Measurements from ENCODE around the gene AGPAT2.

Gene AGPAT2

GRCh38 chr9:136661641-136662325, 25.5 kb downstream of the AGPAT2 start:
- no peak for DNase-seq (ENCODE audit: low read depth)

DNA sequence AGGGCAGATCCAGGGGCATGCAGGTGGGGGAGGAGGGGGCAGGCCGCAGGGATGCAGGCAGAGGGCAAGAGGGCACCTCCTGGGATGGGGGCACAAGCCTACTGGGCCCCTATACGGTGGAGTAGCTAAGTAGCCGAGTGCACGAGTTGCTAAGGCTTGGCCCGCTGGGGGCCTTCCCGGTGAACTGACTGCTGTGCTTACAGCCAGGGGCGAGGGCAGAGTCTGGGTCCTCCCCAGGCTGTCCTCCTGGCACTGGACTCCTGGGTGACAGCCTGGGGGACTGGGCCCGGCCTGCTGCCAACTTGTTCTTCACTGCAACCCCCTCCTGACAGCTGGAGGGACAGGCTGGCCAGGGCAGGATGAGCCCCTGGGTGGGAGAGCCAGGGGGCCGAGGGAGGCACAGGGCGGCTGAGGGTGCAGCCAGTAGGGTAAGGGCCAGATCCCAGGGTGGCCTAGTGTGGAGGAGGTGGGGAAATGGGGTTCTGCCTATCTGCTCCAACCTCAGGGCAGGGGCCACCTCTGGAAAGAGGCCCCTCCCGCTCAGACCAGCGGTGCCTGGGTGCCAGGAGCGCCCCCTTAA, 26.2 kb downstream of the AGPAT2 start:
- DNase-seq (ENCODE audit: low read depth): no peak

DNA sequence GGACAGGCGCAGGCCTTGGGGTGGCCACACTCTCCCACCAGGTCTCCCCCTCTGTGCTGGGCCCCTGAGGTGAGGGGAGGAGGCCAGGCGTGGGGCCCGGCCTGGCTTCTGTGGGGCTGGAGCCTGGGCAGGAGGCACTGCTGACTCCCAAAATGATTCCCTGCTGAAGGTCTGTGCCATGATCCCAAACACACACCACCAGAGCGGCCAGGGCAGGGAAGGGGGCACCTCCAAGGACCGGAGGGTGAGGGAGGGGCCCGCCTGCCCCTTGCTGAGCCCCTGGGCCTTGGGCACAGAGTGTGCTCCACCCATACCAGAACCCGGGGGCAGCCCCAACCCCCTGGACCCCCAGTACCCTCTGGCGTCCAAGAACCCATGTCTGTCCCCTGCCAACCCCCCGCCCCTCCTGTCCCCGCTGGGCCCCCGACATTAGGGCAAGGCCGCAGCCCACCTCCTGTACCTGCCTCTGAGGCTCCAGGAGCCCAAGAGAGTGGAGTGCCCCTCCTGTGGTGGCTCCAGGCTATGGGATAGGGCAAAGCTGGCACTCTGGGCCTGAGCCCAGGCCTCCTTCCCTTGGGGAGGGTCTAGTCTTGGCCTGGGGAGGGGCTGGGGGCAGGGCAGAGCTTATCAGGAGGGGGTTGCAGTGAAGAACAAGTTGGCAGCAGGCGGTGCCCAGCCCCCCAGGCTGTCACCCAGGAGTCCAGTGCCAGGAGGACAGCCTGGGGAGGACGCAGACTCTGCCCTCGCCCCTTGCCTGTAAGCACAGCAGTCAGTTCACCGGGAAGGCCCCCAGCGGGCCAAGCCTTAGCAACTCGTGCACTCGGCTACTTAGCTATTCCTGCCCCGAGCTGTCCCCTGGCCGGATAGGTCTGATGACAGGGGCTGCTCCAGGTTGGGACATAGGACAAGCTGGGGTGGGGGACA, 27.1 kb downstream of the AGPAT2 start:
- no peak for DNase-seq (ENCODE audit: low read depth)

GRCh38 chr9:136658849-136659535, 28.3 kb downstream of the AGPAT2 start:
- DNase-seq (ENCODE audit: low read depth): no peak

- no peak for DNase-seq (ENCODE audit: low read depth)
These were observed 29.0 kb downstream of the AGPAT2 start for GRCh38 chr9:136657974-136658848.

- DNase-seq (ENCODE audit: low read depth): no peak
These were observed 30.3 kb downstream of the AGPAT2 start for GRCh38 chr9:136656795-136657611.

GRCh38 chr9:136656183-136656738, 31.0 kb downstream of the AGPAT2 start:
- no peak for DNase-seq (ENCODE audit: low read depth)

DNA sequence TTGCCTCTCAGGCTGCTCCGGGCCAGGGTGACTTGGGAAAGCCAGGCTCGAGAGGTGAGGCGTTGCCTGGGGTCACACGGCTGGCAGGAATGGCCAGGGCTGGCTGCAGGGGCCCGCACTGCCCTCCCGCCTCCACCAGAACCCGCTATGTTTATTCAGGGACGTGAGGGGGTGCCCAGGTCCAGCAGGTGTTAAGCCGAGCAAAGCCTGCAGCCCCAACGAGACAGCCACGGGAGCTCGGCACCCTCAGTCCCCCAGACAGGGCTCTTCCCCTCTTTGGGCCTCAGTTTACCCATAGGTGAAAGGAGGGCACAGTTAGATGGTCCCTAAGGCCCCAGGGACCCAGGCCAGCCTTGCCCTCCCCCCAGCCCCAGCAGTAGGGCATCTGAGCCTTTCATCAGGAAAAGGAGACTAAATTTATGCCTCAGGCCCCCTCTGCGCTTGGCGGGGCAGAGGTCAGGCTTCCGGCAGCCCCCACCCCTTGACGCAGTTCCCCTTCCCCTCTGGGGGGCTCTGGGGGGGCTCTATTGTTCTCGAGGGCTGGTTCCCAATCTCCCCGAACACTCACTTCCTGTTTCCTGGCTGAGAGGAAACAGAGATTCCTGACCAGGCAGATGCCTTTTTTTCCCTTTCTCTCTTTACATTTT, 31.6 kb downstream of the AGPAT2 start:
- no peak for DNase-seq (ENCODE audit: low read depth)

- DNase-seq (ENCODE audit: low read depth): no peak
These were observed 32.3 kb downstream of the AGPAT2 start for GRCh38 chr9:136654820-136655535.

GRCh38 chr9:136653323-136654079, 33.8 kb downstream of the AGPAT2 start:
- no peak for DNase-seq (ENCODE audit: low read depth)

- DNase-seq (ENCODE audit: low read depth): no peak
These were observed 35.4 kb downstream of the AGPAT2 start for GRCh38 chr9:136651860-136652259.

- no peak for DNase-seq (ENCODE audit: low read depth)
These were observed 36.6 kb downstream of the AGPAT2 start for GRCh38 chr9:136650648-136651047.

- no peak for DNase-seq (ENCODE audit: low read depth)
These were observed 37.2 kb downstream of the AGPAT2 start for GRCh38 chr9:136650021-136650420.

DNA sequence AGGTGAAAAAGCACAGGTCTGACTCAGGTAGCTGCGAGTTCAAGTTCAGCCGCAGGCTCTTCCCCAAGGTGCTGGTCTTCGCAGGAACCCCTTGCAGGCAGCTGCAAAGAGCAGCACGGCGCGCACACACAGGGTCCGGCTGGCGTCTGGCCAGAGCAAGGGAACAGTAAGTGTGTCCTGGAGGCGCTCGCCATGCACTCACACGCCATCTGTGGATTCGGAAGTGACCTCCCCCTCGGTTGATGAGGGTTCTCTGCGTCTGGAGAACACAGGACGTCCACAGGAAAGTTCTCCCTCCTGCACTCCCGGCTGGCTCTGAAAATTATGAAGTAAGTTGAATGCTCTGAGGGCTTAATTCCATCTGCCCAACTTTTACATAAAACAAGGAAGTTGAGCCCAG, 38.5 kb downstream of the AGPAT2 start:
- no peak for DNase-seq (ENCODE audit: low read depth)

GRCh38 chr9:136646827-136647711, 40.2 kb downstream of the AGPAT2 start:
- no peak for DNase-seq (ENCODE audit: low read depth)

GRCh38 chr9:136645903-136646754, 41.1 kb downstream of the AGPAT2 start:
- DNase-seq (ENCODE audit: low read depth): no peak
